SK-N-SH treated with all-trans-retinoic acid at 6 μM for 48 hours (cell line): ENCODE measurements around the gene LRRC4B.
"Not testable (repeated sequence)": the region's sequence is repeated elsewhere in the genome, so short reads cannot be mapped to it uniquely, and the experiment has no call there.

Source experiments
- ATAC-seq: fragments of 200-7000 bp; cut with Tn5 transposase; 3 replicates; pipeline ENCODE4 v1.9.1; 2020; ENCODE audit warnings: mild to moderate bottlenecking, moderate library complexity
- ARNTL ChIP-seq: fragments of 450-650 bp; formaldehyde crosslinking; IDR thresholded peaks from 2 replicates; pipeline ENCODE4 v1.5.0; 2020; ENCODE audit warnings: low read depth, mild to moderate bottlenecking, moderate library complexity, borderline replicate concordance
- BACH2 ChIP-seq: fragments of 250-450 bp; sonication (Bioruptor Pico); IDR thresholded peaks from 2 replicates; pipeline ENCODE4 v1.9.0; 2021; ENCODE audit warnings: mild to moderate bottlenecking, borderline replicate concordance
- CSDC2 ChIP-seq: fragments of 250-450 bp; sonication (Bioruptor Pico); IDR thresholded peaks from 2 replicates; pipeline ENCODE4 v1.5.0; 2020; ENCODE audit warnings: mild to moderate bottlenecking, moderate library complexity
- ESRRG ChIP-seq: fragments of 250-450 bp; sonication (Bioruptor Pico); IDR thresholded peaks from 2 replicates; pipeline ENCODE4 v1.6.1; 2021; ENCODE audit warnings: mild to moderate bottlenecking
- GLIS3 ChIP-seq: fragments of 250-450 bp; sonication (Bioruptor Pico); IDR thresholded peaks from 2 replicates; pipeline ENCODE4 v1.5.0; 2020; ENCODE audit warnings: mild to moderate bottlenecking, moderate library complexity
- ISL1 ChIP-seq: fragments of 250-450 bp; sonication (Bioruptor Pico); IDR thresholded peaks from 2 replicates; pipeline ENCODE4 v2.1.2; 2022; ENCODE audit warnings: mild to moderate bottlenecking, moderate library complexity
- OSR1 ChIP-seq: fragments of 250-450 bp; sonication (Bioruptor Pico); IDR thresholded peaks from 2 replicates; pipeline ENCODE4 v1.8.0; 2022; ENCODE audit warnings: moderate library complexity, mild to moderate bottlenecking, inconsistent platforms
- PPARA ChIP-seq: fragments of 250-450 bp; sonication (Bioruptor Pico); IDR thresholded peaks from 2 replicates; pipeline ENCODE4 v1.5.0; 2020; ENCODE audit warnings: mild to moderate bottlenecking, borderline replicate concordance
- RARB ChIP-seq: fragments of 250-450 bp; sonication (Bioruptor Pico); IDR thresholded peaks from 2 replicates; pipeline ENCODE4 v1.8.0; 2021; ENCODE audit warnings: mild to moderate bottlenecking, moderate library complexity
- SNAI2 ChIP-seq: fragments of 250-450 bp; sonication (Bioruptor Pico); IDR thresholded peaks from 2 replicates; pipeline ENCODE4 v1.5.0; 2020; ENCODE audit warnings: mild to moderate bottlenecking, moderate library complexity
- TCF4 ChIP-seq: fragments of 250-450 bp; sonication (Bioruptor Pico); IDR thresholded peaks from 2 replicates; pipeline ENCODE4 v1.8.0; 2021; ENCODE audit warnings: mild to moderate bottlenecking, moderate library complexity, borderline replicate concordance
- TOX ChIP-seq: fragments of 250-450 bp; sonication (Bioruptor Pico); IDR thresholded peaks from 2 replicates; pipeline ENCODE4 v1.8.0; 2021; ENCODE audit warnings: mild to moderate bottlenecking, moderate library complexity, borderline replicate concordance
- ZC3H10 ChIP-seq: fragments of 250-450 bp; sonication (Bioruptor Pico); IDR thresholded peaks from 2 replicates; pipeline ENCODE4 v1.5.1; 2021; ENCODE audit warnings: mild to moderate bottlenecking, moderate library complexity
- ZFP3 ChIP-seq: fragments of 250-450 bp; sonication (Bioruptor Pico); IDR thresholded peaks from 2 replicates; pipeline ENCODE4 v1.5.0; 2020; ENCODE audit warnings: mild to moderate bottlenecking, moderate library complexity
- ZFP30 ChIP-seq: fragments of 450-650 bp; formaldehyde crosslinking; IDR thresholded peaks from 2 replicates; pipeline ENCODE4 v1.5.0; 2022; ENCODE audit warnings: mild to moderate bottlenecking, moderate library complexity
- ZNF565 ChIP-seq: fragments of 450-650 bp; formaldehyde crosslinking; conservative IDR thresholded peaks from 2 replicates; pipeline ENCODE4 v1.5.0; 2020; ENCODE audit warnings: low read depth, mild to moderate bottlenecking, moderate library complexity
- ZNF70 ChIP-seq: fragments of 450-650 bp; formaldehyde crosslinking; IDR thresholded peaks from 2 replicates; pipeline ENCODE4 v1.5.0; 2020; ENCODE audit warnings: mild to moderate bottlenecking, moderate library complexity
- ZNF8 ChIP-seq: fragments of 450-650 bp; formaldehyde crosslinking; IDR thresholded peaks from 2 replicates; pipeline ENCODE4 v1.5.0; 2020; ENCODE audit warnings: mild to moderate bottlenecking, moderate library complexity
- TF ChIP-seq, protein P1 (sequence below): fragments of 250-450 bp; sonication (Bioruptor Pico); IDR thresholded peaks from 2 replicates; pipeline ENCODE4 v1.5.1; 2021; ENCODE audit warnings: mild to moderate bottlenecking, moderate library complexity
- TF ChIP-seq, protein P2 (sequence below): fragments of 250-450 bp; sonication (Bioruptor Pico); IDR thresholded peaks from 2 replicates; pipeline ENCODE4 v1.8.0; 2020; ENCODE audit warnings: mild to moderate bottlenecking, moderate library complexity, borderline replicate concordance
- TF ChIP-seq, protein P3 (sequence below): fragments of 250-450 bp; sonication (Bioruptor Pico); IDR thresholded peaks from 2 replicates; pipeline ENCODE4 v1.8.0; 2021; ENCODE audit warnings: low read depth, mild to moderate bottlenecking, moderate library complexity, borderline replicate concordance
- TF ChIP-seq, protein P4 (sequence below): fragments of 250-450 bp; sonication (Bioruptor Pico); IDR thresholded peaks from 2 replicates; pipeline ENCODE4 v1.5.0; 2020; ENCODE audit warnings: mild to moderate bottlenecking, moderate library complexity
- TF ChIP-seq, protein P5 (sequence below): fragments of 250-450 bp; sonication (Bioruptor Pico); IDR thresholded peaks from 2 replicates; pipeline ENCODE4 v1.5.1; 2020; ENCODE audit warnings: low read depth, mild to moderate bottlenecking, moderate library complexity

Gene LRRC4B

DNA sequence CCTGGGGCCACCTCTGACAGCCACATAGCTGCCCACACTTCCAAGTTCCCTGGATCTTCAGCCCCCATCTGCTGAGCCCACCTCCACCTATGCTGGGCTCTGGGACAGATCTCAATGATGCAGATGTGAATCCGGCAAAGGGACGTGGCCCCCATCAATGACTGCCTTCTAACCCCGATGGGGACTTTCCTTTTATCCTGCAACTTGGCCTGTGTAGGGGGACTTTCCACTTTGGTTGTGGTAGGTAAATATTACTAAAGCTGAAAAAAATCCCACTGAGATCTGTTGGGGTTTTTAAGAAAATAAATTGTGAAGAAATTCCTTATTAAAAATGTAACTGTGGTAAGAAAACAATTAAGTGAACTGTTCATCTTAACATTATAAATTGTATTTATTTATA, 33.8 kb downstream of the LRRC4B start:
- TF ChIP-seq TOX (CRISPR knock-in tag) (no peak), SNAI2 (CRISPR knock-in tag) (no peak), BACH2 (CRISPR knock-in tag) (no peak), ZNF565 (CRISPR knock-in tag) (no peak), OSR1 (CRISPR knock-in tag) (no peak)
- TF ChIP-seq, protein P1, sequence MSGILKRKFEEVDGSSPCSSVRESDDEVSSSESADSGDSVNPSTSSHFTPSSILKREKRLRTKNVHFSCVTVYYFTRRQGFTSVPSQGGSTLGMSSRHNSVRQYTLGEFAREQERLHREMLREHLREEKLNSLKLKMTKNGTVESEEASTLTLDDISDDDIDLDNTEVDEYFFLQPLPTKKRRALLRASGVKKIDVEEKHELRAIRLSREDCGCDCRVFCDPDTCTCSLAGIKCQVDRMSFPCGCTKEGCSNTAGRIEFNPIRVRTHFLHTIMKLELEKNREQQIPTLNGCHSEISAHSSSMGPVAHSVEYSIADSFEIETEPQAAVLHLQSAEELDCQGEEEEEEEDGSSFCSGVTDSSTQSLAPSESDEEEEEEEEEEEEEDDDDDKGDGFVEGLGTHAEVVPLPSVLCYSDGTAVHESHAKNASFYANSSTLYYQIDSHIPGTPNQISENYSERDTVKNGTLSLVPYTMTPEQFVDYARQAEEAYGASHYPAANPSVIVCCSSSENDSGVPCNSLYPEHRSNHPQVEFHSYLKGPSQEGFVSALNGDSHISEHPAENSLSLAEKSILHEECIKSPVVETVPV (CRISPR knock-in tag) = no peak
- ATAC-seq = no peak

DNA sequence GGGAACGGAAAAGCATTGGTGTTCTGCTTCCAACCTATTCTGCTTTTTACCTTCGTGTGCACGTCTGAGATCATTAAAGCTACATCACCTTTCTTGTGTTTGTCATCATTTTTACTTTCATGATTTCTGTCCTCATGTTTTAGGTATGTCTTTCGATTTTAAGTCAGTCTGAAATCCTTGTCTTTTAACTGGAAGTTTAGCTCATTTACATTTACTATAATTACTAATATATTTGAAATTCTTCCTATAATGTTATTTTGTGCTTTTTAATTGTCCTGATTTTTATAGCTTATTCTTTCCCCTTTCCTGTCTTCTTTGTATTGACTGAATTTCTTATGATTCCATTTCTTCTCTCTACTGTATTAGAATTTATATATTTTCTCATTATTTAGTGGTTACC, 35.3 kb downstream of the LRRC4B start:
- ATAC-seq = no peak
- no peak for TF ChIP-seq GLIS3
- TF ChIP-seq, protein P2, sequence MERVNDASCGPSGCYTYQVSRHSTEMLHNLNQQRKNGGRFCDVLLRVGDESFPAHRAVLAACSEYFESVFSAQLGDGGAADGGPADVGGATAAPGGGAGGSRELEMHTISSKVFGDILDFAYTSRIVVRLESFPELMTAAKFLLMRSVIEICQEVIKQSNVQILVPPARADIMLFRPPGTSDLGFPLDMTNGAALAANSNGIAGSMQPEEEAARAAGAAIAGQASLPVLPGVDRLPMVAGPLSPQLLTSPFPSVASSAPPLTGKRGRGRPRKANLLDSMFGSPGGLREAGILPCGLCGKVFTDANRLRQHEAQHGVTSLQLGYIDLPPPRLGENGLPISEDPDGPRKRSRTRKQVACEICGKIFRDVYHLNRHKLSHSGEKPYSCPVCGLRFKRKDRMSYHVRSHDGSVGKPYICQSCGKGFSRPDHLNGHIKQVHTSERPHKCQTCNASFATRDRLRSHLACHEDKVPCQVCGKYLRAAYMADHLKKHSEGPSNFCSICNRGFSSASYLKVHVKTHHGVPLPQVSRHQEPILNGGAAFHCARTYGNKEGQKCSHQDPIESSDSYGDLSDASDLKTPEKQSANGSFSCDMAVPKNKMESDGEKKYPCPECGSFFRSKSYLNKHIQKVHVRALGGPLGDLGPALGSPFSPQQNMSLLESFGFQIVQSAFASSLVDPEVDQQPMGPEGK (CRISPR knock-in tag) = no peak
- TF ChIP-seq TCF4 (CRISPR knock-in tag) = no peak
- TF ChIP-seq RARB (CRISPR knock-in tag) = no peak
- TF ChIP-seq, protein P3, sequence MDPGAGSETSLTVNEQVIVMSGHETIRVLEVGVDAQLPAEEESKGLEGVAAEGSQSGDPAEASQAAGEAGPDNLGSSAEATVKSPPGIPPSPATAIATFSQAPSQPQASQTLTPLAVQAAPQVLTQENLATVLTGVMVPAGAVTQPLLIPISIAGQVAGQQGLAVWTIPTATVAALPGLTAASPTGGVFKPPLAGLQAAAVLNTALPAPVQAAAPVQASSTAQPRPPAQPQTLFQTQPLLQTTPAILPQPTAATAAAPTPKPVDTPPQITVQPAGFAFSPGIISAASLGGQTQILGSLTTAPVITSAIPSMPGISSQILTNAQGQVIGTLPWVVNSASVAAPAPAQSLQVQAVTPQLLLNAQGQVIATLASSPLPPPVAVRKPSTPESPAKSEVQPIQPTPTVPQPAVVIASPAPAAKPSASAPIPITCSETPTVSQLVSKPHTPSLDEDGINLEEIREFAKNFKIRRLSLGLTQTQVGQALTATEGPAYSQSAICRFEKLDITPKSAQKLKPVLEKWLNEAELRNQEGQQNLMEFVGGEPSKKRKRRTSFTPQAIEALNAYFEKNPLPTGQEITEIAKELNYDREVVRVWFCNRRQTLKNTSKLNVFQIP (CRISPR knock-in tag) = no peak
- no peak for TF ChIP-seq PPARA
- TF ChIP-seq ZC3H10 (CRISPR knock-in tag) = no peak
- no peak for TF ChIP-seq ARNTL (CRISPR knock-in tag)

DNA sequence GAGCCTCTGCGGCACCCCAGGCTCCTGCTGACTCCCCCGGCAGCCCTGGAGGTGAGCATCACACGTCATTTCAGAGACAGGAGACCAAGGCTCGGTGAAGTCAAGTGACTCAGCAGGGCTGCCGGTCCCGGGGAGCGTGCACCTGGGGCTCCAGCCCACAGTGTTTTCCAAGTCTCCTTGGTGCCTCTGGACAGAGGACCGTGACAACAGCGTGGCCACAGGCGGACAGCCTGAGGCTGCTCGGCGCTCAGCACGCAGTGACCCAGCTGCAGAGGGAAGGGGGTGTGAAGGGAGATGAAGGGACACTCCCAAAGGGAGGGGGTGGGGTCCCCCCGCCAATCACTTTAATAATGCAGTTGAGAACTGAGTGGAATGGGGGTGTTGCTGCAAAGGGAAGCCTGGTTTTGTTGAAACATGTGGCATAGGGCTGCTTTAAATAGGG, 37.0 kb downstream of the LRRC4B start:
- no peak for TF ChIP-seq ZNF70 (CRISPR knock-in tag)
- no peak for TF ChIP-seq PPARA
- ATAC-seq = no peak

DNA sequence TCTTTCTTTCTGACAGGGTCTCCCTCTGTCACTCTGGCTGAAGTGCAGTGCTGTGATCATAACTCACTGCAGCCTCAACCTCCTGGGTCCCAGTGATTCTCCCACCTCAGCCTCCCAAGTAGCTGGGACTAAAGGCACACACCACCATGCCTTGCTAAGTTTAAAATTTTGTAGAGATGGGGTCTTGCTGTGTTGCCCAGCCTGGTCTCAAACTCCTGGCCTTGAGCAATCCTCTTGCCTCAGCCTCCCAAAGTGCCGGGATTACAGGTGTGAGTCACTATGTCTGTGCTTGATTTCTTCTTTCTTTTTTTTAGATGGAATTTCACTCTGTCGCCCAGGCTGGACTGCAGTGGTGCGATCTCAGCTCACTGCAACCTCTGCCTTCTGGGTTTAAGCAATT, 40.2 kb downstream of the LRRC4B start:
- ATAC-seq = not testable (repeated sequence)

DNA sequence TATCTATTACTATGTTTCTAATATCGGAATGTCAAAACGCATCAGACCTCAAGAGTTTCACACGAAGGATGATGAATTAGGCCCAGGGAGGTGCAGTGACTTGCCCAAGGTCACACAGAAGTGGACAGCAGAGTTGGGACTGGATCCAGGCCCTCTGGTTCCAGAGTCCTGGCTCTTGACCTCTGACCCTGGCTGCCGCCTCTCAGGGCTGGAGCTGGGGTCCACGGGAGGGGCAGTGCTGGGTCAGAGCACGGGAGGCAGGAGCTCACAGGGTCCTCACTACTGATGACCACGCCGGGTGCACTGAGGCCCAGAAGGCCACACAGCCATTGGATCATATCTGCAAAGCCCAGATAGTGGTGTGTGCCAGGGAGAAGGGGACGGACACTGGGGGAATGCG, 45.4 kb downstream of the LRRC4B start:
- no peak for ATAC-seq
- TF ChIP-seq ESRRG (CRISPR knock-in tag) = no peak
- no peak for TF ChIP-seq SNAI2 (CRISPR knock-in tag)
- TF ChIP-seq, protein P2 (CRISPR knock-in tag) = no peak
- no peak for TF ChIP-seq TCF4 (CRISPR knock-in tag)
- no peak for TF ChIP-seq CSDC2 (CRISPR knock-in tag)
- TF ChIP-seq ISL1 (CRISPR knock-in tag) = no peak
- no peak for TF ChIP-seq RARB (CRISPR knock-in tag)
- TF ChIP-seq ZNF565 (CRISPR knock-in tag) = no peak
- TF ChIP-seq TOX (CRISPR knock-in tag) = no peak
- TF ChIP-seq, protein P4, sequence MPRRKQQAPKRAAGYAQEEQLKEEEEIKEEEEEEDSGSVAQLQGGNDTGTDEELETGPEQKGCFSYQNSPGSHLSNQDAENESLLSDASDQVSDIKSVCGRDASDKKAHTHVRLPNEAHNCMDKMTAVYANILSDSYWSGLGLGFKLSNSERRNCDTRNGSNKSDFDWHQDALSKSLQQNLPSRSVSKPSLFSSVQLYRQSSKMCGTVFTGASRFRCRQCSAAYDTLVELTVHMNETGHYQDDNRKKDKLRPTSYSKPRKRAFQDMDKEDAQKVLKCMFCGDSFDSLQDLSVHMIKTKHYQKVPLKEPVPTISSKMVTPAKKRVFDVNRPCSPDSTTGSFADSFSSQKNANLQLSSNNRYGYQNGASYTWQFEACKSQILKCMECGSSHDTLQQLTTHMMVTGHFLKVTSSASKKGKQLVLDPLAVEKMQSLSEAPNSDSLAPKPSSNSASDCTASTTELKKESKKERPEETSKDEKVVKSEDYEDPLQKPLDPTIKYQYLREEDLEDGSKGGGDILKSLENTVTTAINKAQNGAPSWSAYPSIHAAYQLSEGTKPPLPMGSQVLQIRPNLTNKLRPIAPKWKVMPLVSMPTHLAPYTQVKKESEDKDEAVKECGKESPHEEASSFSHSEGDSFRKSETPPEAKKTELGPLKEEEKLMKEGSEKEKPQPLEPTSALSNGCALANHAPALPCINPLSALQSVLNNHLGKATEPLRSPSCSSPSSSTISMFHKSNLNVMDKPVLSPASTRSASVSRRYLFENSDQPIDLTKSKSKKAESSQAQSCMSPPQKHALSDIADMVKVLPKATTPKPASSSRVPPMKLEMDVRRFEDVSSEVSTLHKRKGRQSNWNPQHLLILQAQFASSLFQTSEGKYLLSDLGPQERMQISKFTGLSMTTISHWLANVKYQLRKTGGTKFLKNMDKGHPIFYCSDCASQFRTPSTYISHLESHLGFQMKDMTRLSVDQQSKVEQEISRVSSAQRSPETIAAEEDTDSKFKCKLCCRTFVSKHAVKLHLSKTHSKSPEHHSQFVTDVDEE = no peak
- TF ChIP-seq BACH2 (CRISPR knock-in tag) = no peak
- TF ChIP-seq ZFP3 (CRISPR knock-in tag) = no peak
- no peak for TF ChIP-seq ZFP30 (CRISPR knock-in tag)
- no peak for TF ChIP-seq ZNF8 (CRISPR knock-in tag)
- TF ChIP-seq, protein P1 (CRISPR knock-in tag) = no peak
- no peak for TF ChIP-seq ARNTL (CRISPR knock-in tag)
- no peak for TF ChIP-seq OSR1 (CRISPR knock-in tag)
- TF ChIP-seq, protein P5, sequence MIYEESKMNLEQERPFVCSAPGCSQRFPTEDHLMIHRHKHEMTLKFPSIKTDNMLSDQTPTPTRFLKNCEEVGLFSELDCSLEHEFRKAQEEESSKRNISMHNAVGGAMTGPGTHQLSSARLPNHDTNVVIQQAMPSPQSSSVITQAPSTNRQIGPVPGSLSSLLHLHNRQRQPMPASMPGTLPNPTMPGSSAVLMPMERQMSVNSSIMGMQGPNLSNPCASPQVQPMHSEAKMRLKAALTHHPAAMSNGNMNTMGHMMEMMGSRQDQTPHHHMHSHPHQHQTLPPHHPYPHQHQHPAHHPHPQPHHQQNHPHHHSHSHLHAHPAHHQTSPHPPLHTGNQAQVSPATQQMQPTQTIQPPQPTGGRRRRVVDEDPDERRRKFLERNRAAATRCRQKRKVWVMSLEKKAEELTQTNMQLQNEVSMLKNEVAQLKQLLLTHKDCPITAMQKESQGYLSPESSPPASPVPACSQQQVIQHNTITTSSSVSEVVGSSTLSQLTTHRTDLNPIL (CRISPR knock-in tag) = no peak
- TF ChIP-seq, all 23 proteins: peak for 0
